ENCODE measurements around the gene TDP2.
A peak's percentile ranks its signal among the peaks of the same experiment; 100 is the strongest.

TDP2 gene

GRCh38 chr6:24666641-24667377 lies at the start of gene TDP2, which contains the start of gene ACOT13:
TSS of gene TDP2 (minus strand) at chr6:24666899. CDS start at chr6:24666862, 37 bp downstream.
TSS of gene ACOT13 (plus strand) at chr6:24667077. CDS start at chr6:24667264, 187 bp downstream.
- DNase-seq, result peak; percentile 97 to 98

- DNase-seq, result no peak
Measured at GRCh38 chr6:24710519-24711303, 44.0 kb upstream of the TDP2 start.

- no peak for DNase-seq
Measured at GRCh38 chr6:24709014-24709711, 42.5 kb upstream of the TDP2 start.

- no peak for DNase-seq
Measured at GRCh38 chr6:24708612-24709011, 41.9 kb upstream of the TDP2 start.

- no peak for DNase-seq
Measured at GRCh38 chr6:24704468-24704867, 37.8 kb upstream of the TDP2 start.

- no peak for DNase-seq
Measured at GRCh38 chr6:24702720-24703282, 36.1 kb upstream of the TDP2 start.

- no peak for DNase-seq
Measured at GRCh38 chr6:24699521-24700359, 33.0 kb upstream of the TDP2 start.

GRCh38 chr6:24696097-24696496 lies 29.4 kb upstream of the TDP2 start:
- no peak for DNase-seq

- peak; percentile 44 to 65 for DNase-seq
Measured at GRCh38 chr6:24695635-24696034, 28.9 kb upstream of the TDP2 start.

GRCh38 chr6:24694198-24694597 lies 27.5 kb upstream of the TDP2 start:
- no peak for DNase-seq

- DNase-seq, result no peak
Measured at GRCh38 chr6:24692848-24693592, 26.3 kb upstream of the TDP2 start.

GRCh38 chr6:24692415-24692814 lies 25.7 kb upstream of the TDP2 start:
- DNase-seq, result no peak

GRCh38 chr6:24692003-24692402 lies 25.3 kb upstream of the TDP2 start:
- DNase-seq, result no peak

GRCh38 chr6:24691550-24691949 lies 24.9 kb upstream of the TDP2 start:
- DNase-seq, result no peak

GRCh38 chr6:24690593-24690992 lies 23.9 kb upstream of the TDP2 start:
- DNase-seq, result peak in 1 of 2 experiments; percentile 44

- no peak for DNase-seq
Measured at GRCh38 chr6:24689964-24690363, 23.3 kb upstream of the TDP2 start.

- DNase-seq, result no peak
Measured at GRCh38 chr6:24686946-24687345, 20.2 kb upstream of the TDP2 start.

GRCh38 chr6:24686408-24686807 lies 19.7 kb upstream of the TDP2 start:
- no peak for DNase-seq

- DNase-seq, result no peak
Measured at GRCh38 chr6:24683297-24684296, 16.9 kb upstream of the TDP2 start.

- no peak for DNase-seq
Measured at GRCh38 chr6:24680582-24680981, 13.9 kb upstream of the TDP2 start.
